GM21423 (cell line): Measurements from ENCODE around the gene GRIK2.

Experiments used
- ATAC-seq: cut with Tn5 transposase; IDR thresholded peaks from one replicate; pipeline ENCODE4 v1.9.1; 2021; ENCODE audit warnings: mild to moderate bottlenecking, moderate library complexity; ENCODE audit not compliant: unreplicated experiment

The GRIK2 gene

DNA sequence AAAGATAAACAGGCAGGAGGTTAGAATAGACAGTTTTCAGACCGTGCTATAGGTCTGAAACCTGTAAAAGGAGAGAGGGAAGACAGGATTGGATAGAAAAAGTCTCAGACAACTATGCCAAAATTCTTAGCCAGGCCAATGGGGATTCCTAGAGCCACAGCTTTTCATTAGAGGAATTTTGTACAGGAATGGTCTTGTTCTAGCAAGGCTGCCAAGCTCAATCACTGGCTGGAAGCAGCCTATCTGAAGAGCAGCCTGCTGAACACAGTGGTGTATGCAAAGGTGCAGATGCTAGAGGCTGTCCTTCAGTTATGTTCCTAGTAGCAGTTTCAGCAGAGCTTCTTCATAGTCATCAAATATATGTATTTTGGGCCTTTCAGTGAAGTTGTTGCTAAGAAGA lies 313.1 kb downstream of the GRIK2 start:
- no peak for ATAC-seq

DNA sequence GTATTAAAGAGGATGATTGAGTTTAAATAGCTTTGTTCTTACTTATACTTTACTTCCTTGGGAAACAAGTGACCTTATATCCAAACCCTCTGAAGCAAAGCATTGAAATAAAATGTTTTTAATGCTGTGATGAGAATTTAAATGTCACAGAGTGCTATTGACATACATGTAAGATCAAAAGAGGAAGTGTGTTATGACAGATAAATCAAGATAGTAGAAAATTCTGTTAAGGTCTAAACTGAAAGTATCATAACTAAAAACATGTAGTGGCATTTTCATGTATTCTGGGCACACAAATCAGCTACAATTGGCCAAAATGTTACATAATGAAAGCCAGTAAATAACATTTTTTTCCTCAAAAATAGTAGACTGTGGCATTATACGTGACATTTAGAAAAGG lies 318.0 kb downstream of the GRIK2 start:
- no peak for ATAC-seq

DNA sequence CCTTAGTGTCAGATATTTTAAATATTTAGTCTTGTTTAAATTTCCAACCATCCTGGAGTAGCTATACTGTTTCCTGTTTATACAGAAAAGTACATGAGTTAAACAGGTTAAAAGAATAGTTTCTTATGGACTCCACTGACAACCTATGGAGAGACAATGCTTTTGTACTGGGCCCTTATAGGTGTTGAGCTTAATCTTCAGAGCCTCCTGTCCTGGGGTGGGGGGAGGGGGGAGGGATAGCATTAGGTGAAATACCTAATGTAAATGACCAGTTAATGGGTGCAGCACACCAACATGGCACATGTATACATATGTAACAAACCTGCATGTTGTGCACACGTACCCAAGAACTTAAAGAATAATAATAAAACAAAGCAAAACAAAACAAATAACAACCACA lies 322.9 kb downstream of the GRIK2 start:
- ATAC-seq: no peak

DNA sequence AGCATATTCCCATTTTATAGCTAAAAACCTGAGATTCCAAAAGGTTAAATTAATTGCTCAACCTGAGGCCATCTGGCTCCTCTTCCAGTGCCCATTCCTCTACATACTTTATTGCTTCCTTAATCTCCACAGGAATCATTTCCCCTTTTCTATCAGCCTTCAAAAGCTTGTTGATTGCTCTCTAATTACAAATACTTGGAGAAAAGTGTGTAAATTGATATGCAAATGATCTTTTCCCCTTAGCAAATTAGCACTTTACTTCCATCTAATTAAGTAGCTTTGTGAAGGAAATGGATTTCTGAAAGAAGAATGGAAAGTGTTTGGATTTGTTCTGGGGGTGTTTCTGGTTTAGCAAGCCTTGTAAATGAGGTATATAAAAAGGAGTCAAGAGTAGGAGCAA lies 323.3 kb downstream of the GRIK2 start:
- no peak for ATAC-seq

DNA sequence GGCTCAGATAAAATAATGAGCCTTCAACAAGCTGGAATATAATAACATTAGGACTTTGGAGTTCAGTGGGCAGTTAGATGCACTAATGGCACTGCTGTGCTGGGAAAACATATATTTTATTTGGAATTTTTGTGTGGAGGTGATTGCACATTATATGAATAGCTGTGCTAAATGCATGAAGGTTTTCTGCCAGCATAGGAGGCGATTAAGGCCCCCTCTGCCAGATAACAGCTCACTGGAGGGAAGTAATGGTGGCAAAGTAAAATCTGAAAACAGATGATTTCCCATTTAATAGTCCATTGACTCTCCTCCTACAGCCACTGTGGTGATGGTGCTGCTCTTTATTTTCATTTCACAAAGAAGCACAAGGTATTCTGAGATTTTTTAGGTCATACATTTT lies 326.0 kb downstream of the GRIK2 start:
- ATAC-seq: no peak

DNA sequence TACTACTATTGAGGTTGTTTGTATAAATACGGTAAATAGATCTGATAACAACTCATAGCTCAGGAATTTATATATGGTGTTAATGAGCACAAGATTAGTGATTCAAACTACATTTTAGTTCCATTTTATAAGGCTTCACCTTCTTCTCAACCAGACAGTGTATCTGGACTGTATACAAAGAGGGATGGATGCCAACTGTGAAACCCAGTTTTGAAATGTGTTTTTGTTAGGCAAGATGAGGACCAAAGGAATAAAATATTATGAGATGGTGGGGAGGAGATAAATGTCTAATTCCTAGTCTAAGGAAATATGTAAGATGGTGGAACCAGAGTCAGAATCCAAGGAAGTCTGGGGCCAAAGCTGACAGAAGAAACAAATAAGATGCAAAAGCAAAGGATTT lies 329.0 kb downstream of the GRIK2 start:
- no peak for ATAC-seq

DNA sequence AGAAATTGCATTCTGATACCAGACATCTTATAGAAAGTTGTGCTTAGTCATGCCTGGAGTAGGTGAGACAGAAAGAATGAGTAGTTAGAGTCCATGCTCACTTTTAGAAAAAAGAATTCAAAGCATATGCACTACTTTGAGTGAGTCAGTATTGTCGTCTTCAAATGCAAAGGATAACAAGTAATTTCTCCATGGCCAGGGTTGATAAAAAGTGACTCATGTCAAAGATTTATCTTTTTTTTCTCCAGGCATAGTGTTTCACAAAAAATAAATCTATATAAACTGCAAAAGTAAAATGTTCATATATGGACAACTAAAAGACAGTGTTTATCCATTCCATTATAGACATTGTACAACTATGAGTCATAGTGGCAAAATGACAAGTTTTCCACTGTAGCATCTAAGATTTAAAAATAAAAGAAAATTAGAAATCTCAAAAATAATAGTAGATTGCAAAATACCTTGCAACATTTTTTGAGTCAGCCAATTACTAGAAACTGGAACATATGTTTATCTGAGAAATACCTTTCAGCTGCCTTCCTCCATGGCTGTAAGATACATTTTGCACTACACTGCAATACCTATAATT lies 329.6 kb downstream of the GRIK2 start:
- ATAC-seq: no peak

DNA sequence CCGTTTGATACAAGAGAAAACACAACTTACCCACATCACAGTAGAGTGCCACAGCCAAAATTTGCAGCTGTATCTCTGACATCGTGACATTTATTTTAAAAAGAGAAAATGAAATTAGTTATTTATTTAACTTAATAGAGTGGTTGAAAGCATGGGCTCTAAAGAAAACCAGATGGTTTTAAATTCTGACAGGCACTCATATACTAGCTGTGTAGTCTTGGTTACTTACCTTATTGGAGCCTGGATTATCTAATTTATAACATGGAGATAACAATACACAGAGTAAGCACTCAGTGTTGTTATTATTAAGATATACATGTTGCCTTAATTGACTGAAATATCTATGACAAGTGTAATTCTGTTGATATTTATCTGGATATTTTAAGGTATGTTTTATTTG lies 334.9 kb downstream of the GRIK2 start:
- no peak for ATAC-seq

DNA sequence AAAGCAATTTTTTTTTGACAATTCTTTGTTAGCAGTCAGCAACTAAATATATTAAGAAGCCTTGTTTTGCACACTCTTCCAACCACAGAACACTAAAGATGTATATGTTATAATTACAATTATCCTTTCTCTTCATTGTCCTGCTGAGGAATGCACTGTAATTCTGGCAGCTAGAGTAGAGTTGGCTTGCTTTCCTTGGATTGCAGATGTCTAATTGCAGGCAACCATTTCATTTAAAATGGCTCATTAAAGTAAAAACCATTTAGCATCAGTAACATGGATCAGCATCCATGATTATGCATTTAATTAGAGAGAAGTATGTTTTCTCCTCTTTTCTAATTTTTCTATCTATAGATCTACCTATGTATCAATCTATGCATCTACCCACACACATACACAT lies 335.4 kb downstream of the GRIK2 start:
- ATAC-seq: no peak

DNA sequence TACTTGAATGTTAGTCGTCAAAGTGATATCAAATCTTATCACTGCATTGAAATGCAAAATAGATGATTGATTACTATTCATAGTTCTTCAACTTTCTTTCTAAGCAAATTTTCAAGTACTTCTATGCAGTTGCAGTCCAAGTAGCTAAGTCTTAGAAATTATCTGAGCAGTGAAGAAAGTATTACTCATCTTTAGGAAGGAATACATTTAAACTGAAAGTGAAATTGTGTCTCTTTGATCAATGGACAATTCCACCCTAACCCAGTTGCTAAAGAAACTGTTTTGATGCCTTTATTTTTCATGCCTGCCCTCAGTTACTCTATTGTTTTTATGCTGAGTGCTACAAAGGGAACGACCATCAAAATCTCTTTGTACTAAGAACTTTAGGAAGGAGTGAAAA lies 337.4 kb downstream of the GRIK2 start:
- ATAC-seq: no peak

DNA sequence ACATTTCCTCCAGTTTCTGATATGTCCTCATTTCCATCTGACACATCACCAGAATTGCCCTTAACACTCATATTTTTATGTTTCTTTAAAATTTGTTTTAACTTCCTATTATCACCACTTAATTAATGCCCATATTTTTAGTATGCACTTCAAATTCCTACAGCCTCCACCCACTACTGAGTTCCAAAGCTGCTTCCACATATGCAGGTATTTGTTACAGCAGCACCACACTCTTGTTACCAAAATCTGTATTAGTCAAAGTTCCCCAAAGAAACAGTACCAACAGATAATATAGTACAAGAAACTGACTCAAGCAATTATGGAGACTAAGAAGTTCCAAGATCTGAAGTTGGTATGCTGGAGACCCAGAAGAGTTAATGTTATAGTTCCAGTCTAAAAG lies 340.4 kb downstream of the GRIK2 start:
- ATAC-seq: no peak

DNA sequence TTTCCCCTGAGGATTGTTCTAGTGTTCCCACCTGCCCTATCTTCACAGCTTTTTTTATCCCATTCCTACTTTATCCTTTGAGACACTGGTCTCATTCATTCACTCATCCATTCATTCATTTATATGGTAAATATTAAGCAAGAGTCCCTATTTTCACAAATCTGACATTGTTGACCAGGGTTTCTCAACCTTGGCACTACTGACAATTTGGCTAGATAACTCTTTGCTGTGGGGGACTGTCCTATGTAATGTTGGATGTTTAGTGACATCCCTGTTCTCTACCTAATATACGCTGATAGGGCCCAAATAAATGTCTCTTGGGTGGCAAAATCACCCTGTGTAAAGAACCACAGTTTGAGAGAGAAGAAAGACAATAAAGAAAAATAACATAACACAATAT lies 345.0 kb downstream of the GRIK2 start:
- ATAC-seq: no peak

DNA sequence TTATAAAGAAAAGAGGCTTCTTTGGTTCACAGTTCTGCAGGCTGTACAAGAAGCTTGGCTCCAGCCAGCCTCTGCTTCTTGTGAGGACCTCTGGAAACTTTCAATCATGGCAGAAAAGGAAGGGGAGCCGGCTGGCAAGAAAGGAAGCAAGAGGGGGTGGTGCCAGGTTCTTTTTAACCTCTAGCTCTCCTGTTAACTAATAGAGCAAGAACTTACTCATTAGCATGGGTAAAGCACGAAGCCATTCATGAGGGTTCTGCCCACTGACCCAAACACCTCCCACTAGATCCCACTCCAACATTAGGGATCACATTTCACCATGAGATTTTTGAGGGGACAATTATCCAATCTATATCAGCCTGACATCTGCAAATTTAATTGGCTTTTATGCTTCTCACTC lies 347.1 kb downstream of the GRIK2 start:
- no peak for ATAC-seq

DNA sequence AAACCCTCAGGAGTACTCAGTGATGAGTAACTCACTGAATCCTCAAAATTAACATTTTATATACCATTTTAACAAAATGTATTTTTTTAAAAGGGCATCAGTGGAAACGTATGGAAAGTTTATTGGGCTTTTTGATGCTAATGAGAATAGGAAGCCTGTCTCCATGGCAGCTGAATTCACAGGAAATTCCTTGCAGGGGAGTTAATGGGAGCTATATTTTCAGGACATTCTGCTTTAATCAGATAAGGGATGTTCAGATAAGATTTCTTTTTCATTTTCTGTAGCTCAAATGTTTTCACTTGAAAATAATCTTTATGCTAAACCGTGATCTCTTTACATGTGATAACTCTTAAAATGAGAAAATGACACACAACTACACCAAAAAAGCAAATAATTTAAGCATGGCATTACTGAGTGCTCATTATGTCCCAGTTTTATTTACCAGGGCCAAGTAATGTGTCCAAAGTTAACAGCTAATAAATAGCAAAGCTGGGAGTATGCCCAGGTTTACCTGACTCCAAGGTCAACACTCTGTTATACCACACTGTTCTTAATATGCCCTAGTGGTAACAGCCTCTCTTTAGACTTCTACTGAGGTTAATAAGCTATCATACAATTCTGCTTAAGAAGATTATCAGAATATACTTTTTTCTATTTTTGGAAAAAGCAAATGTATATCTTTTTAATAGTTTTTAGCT lies 348.1 kb downstream of the GRIK2 start:
- no peak for ATAC-seq

DNA sequence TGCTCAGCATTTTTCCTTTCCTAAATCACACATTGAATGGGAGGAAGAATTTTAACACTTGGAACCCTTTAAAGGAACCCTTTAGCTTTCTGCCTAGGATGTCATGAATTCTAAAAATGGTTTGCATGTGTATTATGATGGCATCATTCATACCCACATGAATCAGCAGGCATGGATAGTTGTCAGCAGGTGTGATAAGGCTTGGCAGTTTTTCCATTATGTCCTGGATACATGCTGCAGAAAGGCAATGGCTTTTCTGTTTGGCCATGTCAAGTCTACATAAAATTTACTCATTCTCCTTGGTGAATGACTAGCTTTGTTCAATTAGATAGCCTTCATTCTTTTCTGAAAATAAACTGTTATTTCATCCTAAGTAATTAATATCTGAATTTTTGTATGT lies 353.7 kb downstream of the GRIK2 start:
- no peak for ATAC-seq

DNA sequence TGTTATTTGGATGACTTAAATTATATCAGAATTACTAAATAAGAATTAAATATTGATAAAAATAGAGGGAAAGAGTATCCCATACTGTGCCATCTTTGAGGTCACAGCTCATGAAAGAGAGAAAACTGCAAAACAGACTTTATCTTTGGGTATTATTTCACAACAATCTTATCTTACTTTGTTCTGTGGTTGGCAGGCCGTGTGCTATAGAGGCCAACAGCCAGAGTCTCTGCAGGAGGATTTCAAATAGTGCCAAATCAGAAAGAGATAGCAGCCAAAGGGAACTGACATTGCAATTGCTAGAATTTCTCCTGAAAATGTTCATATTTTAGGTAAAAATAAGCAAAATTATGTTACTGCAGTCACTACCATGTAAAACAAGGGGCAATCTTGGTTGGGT lies 354.2 kb downstream of the GRIK2 start:
- ATAC-seq: no peak

DNA sequence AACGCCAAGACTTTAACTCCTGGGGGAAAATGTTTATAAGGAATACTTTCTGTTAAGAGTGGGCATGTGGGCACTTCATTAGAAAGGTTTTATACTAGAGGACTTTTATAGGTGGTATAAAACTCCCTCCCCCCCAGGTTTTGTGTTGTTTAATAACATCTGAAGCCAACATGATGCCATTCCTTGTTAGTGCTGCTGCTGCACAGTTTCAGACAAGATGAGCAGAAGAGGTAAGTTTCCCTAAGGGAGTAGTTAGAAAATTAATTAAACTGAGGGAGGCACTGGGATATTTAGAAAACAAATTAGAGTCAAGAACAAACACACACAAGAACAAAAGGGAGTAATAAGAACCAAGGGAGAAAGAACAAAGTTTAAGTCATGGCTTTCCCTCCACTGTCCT lies 362.4 kb downstream of the GRIK2 start:
- no peak for ATAC-seq

DNA sequence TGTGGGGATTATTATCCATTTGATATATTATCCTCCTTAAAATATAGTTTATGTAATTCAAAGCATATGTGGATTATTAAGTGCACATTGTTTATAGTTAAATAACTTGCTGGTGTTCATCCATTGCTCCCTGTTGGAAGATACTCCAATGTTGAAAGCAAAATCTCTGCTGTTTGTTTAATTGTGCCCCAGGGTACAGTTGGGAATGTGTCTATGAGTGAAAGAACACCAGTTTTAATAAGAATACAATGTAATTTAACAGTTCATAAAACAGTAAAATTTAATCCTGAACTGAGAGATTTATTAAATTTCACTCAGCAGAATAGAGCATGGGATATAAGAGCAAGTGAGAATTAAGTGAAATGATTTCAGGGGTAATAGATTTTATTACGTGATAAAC lies 364.9 kb downstream of the GRIK2 start:
- ATAC-seq: no peak

DNA sequence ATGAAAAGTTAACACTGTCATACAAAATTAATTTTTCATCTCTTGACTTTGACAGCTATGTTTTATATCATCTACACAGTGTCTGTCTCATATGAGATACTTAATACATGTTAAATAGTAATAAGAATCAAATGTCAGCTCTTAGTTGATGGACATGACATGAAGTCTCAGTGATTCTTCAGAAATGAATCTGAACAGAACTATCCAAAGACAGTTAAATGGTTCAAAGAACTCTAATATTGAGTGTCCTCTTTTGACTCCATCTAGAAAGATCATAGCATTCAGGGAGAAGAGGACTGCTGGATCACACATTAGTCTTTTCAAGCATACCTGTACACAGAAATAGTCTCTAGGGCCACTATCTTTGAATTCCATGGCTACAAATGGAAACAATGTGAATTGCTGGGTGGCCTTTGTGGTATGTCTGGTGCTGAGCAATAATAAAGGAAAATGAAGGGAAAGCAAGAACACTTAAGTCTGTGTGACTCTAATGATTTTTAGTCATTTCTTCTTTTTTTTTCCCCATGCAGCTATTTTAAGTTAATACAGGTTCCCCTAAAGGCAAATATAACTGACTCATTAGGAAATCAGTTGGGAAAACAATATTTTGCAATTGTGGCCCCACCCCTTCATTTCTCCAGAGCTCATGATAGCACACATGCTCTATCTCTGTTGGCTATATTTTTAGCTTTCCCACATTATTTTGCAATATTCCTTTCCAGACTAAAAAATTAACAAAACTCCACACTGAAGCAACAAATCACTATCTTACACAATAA lies 367.5 kb downstream of the GRIK2 start:
- no peak for ATAC-seq

DNA sequence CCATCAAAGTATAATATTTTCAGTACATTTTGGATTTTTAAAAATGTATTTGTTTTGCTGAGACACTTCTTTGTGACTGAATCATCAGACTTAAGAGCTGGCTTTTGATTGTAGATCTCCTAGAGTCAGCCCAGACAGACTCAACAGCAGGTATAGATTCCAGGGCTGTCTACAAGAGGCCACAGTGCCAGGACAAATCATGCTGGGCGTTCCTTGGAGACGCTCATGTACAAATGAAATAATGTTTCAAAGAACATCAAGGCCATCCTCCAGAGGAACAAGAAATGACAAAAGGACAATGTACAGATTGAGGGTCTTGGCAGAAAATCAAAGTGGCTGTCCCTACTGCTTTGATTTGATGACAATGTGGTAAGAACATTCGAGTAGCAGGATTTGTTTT lies 369.3 kb downstream of the GRIK2 start:
- no peak for ATAC-seq

DNA sequence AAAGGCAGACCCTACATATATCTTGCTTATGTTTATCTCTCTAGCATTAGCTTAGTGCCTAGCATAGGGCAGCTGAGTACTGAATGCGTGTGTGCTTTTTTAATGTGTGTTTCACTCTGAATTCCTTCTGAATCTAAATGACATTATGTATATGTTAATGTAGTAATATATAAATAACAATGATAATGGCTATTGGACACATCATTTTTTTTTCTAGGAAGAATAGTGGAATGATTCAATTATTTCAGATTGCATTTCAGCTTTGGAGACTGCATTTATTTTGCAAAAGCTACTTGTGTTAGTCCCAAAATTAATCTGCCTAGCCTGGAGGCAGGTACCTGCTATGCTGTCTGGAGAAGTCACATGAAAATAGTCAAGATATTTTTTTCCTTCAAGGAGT lies 371.8 kb downstream of the GRIK2 start:
- ATAC-seq: no peak

DNA sequence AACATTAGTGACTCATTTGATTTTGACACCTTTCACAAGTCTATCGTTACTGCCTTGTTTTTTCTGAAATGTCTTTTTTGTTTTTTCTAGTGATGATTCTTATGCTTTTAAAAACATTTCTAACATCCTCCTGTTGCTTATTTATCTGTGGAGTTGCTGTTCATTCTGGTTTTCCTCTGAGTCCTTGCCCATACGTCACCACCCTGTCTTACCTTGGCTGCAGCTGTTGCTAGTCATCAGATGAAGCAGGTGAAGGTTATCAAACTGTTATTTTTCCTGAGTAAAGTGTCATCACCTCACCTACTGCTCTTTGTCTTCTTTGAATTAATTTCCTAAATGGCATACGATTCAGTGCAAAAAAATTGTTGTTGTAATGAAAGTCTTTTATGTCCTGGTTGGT lies 376.6 kb downstream of the GRIK2 start:
- ATAC-seq: no peak
